Activated CD4-positive, CD25-positive, alpha-beta regulatory T cell treated with anti-CD3 and anti-CD28 coated beads, Interleukin-2, amount 50 U/mL, for 16 hours (primary cell): ENCODE data around the gene NRK.
"Not testable (repeated sequence)": the region's sequence is repeated elsewhere in the genome, so short reads cannot be mapped to it uniquely, and the experiment has no call there.

Source experiments
- DNase-seq: peaks from one replicate; pipeline ENCODE4 v3.0.0-alpha.2; 2020; ENCODE audit warnings: low read depth, low spot score

NRK gene

GRCh38 chrX:105882581-105883275, 60.4 kb downstream of the NRK start:
- DNase-seq: no peak

DNA sequence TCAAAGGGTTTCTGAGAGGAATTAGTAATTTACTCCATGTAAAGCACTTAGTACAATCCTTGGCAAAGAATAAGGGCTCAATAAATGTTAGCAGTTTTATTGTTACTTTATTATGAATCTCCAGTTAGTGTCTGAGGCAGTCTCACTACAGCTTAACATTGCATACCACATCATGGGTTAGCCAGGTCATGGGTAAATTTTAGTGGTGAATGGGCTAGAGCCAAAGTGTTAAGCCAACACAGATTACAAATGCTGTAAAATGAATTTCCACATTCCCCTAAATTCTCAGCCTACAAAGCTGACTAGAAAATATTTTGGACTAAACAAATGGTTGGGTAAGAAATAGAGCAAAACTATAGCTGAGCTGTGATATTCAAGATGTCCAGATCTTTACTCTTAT, 72.4 kb downstream of the NRK start:
- no peak for DNase-seq

DNA sequence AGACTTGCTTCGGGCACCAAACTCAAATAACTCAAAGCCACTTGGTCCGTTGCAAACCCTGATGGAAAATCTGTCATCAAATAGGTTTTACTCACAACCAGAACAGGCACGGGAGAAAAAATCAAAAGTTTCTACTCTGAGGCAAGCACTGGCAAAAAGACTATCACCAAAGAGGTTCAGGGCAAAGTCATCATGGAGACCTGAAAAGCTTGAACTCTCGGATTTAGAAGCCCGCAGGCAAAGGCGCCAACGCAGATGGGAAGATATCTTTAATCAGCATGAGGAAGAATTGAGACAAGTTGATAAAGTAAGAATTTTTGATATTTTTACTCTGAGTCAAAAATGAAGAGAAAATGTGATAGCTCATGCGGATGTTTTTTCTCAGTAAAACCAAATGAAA, 87.2 kb downstream of the NRK start:
- DNase-seq: no peak

- DNase-seq: no peak
Observed at GRCh38 chrX:105910563-105911105, 88.3 kb downstream of the NRK start.

DNA sequence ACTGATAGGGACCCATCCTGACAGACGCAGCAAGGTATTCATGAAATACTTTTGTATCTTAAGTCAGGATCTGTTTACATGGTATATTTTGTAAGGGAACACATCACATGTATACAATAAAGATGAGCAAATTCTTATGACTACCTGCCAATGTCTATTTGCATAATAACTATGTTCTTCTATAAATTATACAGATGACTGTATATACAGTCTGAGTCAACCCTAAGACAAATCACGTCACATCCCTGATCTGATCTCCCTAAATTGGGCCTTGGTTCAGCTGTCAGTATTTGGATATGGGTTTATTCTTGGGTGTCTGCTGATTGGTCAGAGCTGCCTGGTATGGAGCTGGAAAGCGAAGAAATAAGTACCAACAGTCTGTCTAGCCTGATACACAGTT, 122.9 kb downstream of the NRK start:
- DNase-seq: no peak

DNA sequence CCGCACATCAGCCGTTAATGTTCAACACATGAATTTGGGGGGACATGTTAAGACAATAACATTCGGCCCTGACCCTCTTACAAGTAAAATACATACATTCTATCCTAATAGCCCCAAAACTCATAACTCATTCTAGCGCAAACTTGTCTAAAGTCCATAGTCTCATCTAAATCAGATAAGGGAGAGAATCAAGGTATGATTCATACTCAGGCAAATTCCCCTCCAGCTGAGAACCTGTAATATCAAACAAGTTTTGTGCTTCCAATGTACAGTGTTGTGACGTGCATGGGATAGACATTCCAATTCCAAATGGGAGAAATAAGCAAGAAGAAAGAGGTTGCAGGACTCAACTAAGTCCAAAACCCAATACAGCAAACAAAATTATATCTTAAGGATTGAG, 147.1 kb downstream of the NRK start:
- no peak for DNase-seq

DNA sequence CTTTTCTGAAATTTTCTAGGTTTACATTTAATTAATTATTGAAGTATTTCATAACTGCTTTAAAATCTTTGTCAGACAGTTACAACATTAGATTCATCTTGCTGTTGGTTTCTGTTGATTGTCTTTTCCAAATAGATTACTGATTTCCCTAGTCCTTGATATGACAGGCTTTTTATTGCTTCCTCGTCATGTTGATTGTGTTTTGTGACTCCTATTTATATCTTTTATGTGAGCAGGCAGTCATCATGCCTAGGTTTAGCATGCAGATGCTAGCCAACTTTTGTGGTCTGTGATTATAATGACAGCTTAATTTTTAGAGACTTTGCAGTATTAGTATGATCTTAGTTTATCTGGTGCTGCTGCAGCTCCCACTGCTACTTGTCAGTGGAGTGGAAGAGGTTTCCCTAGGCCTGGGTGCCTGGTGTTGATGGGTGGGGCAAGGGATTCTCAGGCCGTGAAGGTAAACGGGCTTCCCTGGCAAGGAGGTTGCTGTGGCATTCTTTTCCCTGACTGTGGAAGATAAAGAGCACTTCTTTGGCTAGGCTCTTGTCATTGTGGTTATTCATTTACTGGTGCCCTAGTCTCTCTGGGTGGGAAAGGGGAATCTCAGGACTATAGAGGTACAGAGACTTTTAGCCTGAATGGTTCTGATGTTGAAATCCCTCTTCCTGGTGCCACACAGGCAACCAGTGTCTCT, 150.5 kb downstream of the NRK start:
- DNase-seq: no peak

- no peak for DNase-seq
Observed at GRCh38 chrX:105973387-105973739, 151.0 kb downstream of the NRK start.

GRCh38 chrX:105975382-105975781, 153.0 kb downstream of the NRK start:
- DNase-seq: no peak

DNA sequence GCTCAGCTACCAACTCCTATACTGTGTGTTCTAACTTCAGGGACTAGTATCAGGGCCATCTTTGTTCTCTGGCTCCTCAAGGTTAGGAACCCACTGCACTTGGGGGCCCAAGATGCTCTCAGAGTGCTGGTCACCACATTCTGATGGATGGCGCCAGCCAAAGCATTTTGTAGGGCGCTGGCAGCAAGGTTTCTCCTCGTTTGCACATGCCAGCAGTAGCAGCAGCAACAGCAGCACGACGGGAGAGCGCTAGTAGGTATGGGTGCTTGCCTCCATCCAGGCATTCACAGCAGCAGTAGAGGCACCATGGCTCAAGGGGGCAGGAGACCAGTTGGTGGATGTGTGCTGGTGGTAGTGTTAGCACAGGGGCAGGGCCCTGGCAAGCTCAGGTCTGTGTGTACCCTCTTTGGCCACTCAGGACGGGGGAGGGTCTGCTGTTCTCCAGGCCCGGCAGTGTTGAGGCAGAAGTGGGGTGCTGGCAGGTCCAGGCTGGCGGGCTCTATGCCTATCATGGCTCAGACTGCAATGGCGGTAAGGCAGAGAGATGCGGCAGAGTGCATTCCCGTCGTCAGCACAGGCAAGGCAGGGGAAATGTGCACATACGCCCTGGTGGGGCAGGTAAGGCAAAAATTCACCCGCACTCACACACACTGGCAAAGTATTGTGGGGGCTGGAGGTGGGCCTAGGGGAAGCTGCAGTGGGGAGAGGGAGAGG, 159.6 kb downstream of the NRK start:
- DNase-seq: no peak

DNA sequence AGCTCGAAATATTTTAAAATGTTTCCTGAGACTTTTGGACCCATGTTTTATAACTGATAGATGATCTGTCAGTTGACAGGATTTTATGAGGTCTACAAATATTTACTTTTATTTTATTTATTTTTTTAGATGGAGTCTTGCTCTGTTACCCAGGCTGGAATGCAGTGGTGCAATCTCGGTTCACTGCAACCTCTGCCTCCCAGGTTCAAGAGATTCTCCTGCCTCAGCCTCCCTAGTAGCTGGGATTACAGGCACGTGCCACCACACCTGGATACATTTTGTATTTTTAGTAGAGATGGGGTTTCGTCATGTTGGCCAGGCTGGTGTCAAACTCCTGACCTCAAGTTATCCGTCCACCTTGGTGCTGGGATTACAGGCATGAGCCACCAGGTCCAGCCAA, 166.1 kb downstream of the NRK start:
- DNase-seq: not testable (repeated sequence)

DNA sequence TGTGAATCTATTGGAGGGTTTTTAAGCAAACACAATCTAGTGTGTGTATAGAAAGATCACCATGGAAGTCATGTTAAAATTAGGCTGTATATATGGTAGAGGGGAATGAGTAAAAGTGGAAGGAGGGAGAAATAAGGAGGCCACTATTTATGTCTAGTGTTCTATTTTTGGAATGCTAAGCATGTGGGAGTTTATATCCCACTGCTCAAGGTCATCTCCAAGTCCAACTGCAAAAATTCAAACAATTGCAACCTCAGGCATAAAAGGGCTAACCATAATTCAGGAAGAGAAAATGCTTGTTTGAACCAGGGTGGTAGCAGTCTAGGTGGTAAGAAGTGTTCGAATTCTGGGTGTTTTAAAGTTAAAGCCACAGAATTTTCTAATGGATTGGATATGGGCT, 177.0 kb downstream of the NRK start:
- DNase-seq: no peak

GRCh38 chrX:106000203-106000602, 177.9 kb downstream of the NRK start:
- DNase-seq: no peak

DNA sequence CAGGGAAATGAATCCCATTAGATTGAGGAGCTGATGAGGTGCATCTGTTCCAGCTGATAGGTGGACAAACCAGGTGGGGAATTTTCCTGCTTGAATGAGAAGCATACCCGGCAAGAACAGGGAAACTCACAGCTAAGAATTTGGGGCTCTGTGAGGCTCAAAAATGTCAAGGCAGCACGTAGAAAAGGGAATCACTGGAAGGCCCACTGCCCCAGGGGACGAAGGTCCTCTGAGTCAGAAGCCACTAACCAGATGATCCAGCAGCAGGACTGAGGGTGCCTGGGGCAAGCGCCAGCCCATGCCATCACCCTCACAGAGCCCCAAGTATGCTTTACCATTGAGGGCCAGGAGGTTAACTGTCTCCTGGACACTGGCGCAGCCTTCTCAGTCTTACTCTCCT, 178.3 kb downstream of the NRK start:
- DNase-seq: not testable (repeated sequence)

GRCh38 chrX:106005684-106006083, 183.3 kb downstream of the NRK start:
- DNase-seq: no peak

DNA sequence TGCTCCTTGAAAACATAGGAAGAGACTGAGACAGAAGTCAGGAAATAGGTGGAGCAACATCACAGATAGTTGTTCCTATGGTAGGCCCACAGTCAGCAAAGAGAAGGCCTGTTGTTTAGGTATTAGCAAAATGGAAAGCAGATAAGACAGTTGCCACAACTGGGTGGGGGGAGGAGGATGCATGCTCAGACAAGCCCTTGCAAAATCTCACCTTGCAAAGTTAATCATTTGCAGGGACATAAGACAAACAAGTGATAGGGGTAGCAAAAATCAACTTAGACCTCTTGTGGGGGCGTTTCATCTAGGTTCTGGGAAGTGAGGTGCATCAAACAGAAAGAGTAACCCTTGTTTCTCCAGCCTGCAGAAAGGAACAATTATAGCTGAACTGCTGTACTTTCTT, 185.5 kb downstream of the NRK start:
- no peak for DNase-seq
